Skin epidermis (tissue), 12 donors: ENCODE data around the gene ATP10B.

Experiments used
- H3K27ac ChIP-seq, 21 experiments: fragments of 200-600 bp; sonication (generic) in 11 of 21; one replicate each; pipeline ENCODE4 v1.5.0; 2020; ENCODE audit warnings: mild to moderate bottlenecking in 3 of 21, inconsistent platforms in 2 of 21, moderate library complexity in 2 of 21
- H3K4me3 ChIP-seq, 7 experiments: fragments of 200-600 bp; sonication (generic) in 2 of 7; one replicate each; pipeline ENCODE4 v1.5.0; 2020; ENCODE audit warnings: inconsistent platforms in 2 of 7, mild to moderate bottlenecking in 2 of 7, moderate library complexity in 1 of 7

ATP10B gene

GRCh38 chr5:160602744-160603143 is 249.3 kb downstream of the ATP10B start:
- no peak overlapping the region for H3K27ac ChIP-seq

GRCh38 chr5:160601046-160601445 is 251.0 kb downstream of the ATP10B start:
- no peak overlapping the region for H3K4me3 ChIP-seq
- no peak overlapping the region for H3K27ac ChIP-seq

More at GRCh38 chr5:160602744-160603143, 249.3 kb downstream of the ATP10B start:
- H3K4me3 ChIP-seq: no peak overlapping the region

GRCh38 chr5:160573318-160573717 is 278.7 kb downstream of the ATP10B start:
- Histone ChIP-seq H3K27ac (no peak overlapping the region), H3K4me3 (no peak overlapping the region)

- H3K4me3 ChIP-seq: no peak overlapping the region
Observed at GRCh38 chr5:160567031-160567705, 284.8 kb downstream of the ATP10B start.

GRCh38 chr5:160565376-160565775 is 286.6 kb downstream of the ATP10B start:
- no peak overlapping the region for H3K27ac ChIP-seq
- no peak overlapping the region for H3K4me3 ChIP-seq

More at GRCh38 chr5:160567031-160567705, 284.8 kb downstream of the ATP10B start:
- H3K27ac ChIP-seq: no peak overlapping the region

GRCh38 chr5:160556846-160557245 is 295.2 kb downstream of the ATP10B start:
- no peak overlapping the region for H3K4me3 ChIP-seq
- H3K27ac ChIP-seq: no peak overlapping the region

- Histone ChIP-seq H3K4me3 (no peak overlapping the region), H3K27ac (no peak overlapping the region)
Observed at GRCh38 chr5:160555971-160556631, 295.9 kb downstream of the ATP10B start.

GRCh38 chr5:160555581-160555970 is 296.4 kb downstream of the ATP10B start:
- H3K4me3 ChIP-seq: no peak overlapping the region
- H3K27ac ChIP-seq: no peak overlapping the region

- no peak overlapping the region for H3K4me3 ChIP-seq
- H3K27ac ChIP-seq: no peak overlapping the region
Observed at GRCh38 chr5:160550075-160550474, 301.9 kb downstream of the ATP10B start.

- Histone ChIP-seq H3K4me3 (no peak overlapping the region), H3K27ac (peak overlapping the region in 1 of 21 experiments; percentile 4)
Observed at GRCh38 chr5:160548949-160549645, 302.9 kb downstream of the ATP10B start.

GRCh38 chr5:160547872-160548271 is 304.1 kb downstream of the ATP10B start:
- Histone ChIP-seq H3K4me3 (no peak overlapping the region), H3K27ac (peak overlapping the region in 1 of 21 experiments; percentile 15)

- H3K4me3 ChIP-seq: no peak overlapping the region
- H3K27ac ChIP-seq: no peak overlapping the region
Observed at GRCh38 chr5:160547061-160547460, 304.9 kb downstream of the ATP10B start.

- H3K4me3 ChIP-seq: no peak overlapping the region
- H3K27ac ChIP-seq: no peak overlapping the region
Observed at GRCh38 chr5:160545832-160546231, 306.2 kb downstream of the ATP10B start.

- H3K27ac ChIP-seq: peak overlapping the region in 1 of 21 experiments; percentile 0
- no peak overlapping the region for H3K4me3 ChIP-seq
Observed at GRCh38 chr5:160543395-160543794, 308.6 kb downstream of the ATP10B start.

- peak overlapping the region in 1 of 21 experiments; percentile 0 for H3K27ac ChIP-seq
- no peak overlapping the region for H3K4me3 ChIP-seq
Observed at GRCh38 chr5:160542840-160543239, 309.2 kb downstream of the ATP10B start.

GRCh38 chr5:160542281-160542680 is 309.7 kb downstream of the ATP10B start:
- H3K4me3 ChIP-seq: no peak overlapping the region
- peak overlapping the region in 5 of 21 experiments; percentile 0 to 40 (median 21) for H3K27ac ChIP-seq

GRCh38 chr5:160539431-160539830 is 312.6 kb downstream of the ATP10B start:
- Histone ChIP-seq H3K4me3 (no peak overlapping the region), H3K27ac (no peak overlapping the region)

- Histone ChIP-seq H3K27ac (no peak overlapping the region), H3K4me3 (no peak overlapping the region)
Observed at GRCh38 chr5:160537940-160538339, 314.1 kb downstream of the ATP10B start.

GRCh38 chr5:160537116-160537515 is 314.9 kb downstream of the ATP10B start:
- no peak overlapping the region for H3K27ac ChIP-seq

GRCh38 chr5:160534914-160535313 is 317.1 kb downstream of the ATP10B start:
- no peak overlapping the region for H3K27ac ChIP-seq
- no peak overlapping the region for H3K4me3 ChIP-seq

More at GRCh38 chr5:160537116-160537515, 314.9 kb downstream of the ATP10B start:
- H3K4me3 ChIP-seq: no peak overlapping the region

- no peak overlapping the region for H3K27ac ChIP-seq
- no peak overlapping the region for H3K4me3 ChIP-seq
Observed at GRCh38 chr5:160534125-160534524, 317.9 kb downstream of the ATP10B start.
